C4-2B (cell line): ENCODE results near the gene MIPOL1.

Experiments
- H3K27ac ChIP-seq: fragments of 450-650 bp; 2 replicates; pipeline ENCODE4 v1.5.1; 2017
- ZFX ChIP-seq: fragments of 450-650 bp; IDR thresholded peaks from 2 replicates; pipeline ENCODE4 v1.6.1; 2017
- TF ChIP-seq, protein P1 (sequence below): fragments of 450-650 bp; conservative IDR thresholded peaks from 2 replicates; pipeline ENCODE4 v1.5.1; 2017; ENCODE audit warnings: mild to moderate bottlenecking

The MIPOL1 gene

DNA sequence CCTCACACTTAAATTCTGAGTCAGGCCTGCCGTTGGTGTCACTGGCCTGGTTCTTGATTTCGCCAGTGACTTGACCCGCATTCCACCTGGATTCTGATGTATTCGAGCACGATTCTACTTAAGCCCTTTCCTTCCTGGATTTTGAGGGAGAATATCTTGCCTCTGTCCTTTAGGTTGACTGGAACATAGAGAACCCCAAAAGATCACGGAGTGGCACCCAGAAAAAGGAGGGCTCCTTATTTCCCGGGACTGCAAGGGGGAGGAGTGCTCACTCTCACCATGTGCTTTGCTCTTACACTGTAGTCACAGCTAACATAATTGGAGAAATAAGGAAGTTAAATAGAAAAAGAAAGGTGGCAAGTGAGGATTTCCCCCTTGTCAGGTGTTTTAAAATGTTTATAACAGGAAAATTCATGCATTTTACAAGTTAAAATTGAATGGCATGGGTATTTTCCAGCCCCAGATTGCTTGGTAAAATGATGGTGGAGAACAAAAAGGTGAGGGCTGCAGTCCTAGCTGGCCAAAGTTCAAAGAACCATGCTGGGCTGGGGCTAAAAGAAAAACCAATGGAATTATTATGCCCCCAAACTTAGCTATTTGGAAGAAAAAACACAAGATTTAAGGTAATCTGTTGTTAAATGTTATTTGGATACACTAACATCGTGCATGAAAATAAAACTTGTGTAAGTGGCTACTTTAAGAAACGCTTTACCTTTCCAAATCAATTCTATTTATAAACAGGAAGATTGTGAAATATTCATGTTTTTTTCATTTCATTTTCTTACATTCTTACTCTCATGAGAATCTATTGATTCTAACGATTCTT lies 388.4 kb downstream of the MIPOL1 start:
- TF ChIP-seq, protein P1, sequence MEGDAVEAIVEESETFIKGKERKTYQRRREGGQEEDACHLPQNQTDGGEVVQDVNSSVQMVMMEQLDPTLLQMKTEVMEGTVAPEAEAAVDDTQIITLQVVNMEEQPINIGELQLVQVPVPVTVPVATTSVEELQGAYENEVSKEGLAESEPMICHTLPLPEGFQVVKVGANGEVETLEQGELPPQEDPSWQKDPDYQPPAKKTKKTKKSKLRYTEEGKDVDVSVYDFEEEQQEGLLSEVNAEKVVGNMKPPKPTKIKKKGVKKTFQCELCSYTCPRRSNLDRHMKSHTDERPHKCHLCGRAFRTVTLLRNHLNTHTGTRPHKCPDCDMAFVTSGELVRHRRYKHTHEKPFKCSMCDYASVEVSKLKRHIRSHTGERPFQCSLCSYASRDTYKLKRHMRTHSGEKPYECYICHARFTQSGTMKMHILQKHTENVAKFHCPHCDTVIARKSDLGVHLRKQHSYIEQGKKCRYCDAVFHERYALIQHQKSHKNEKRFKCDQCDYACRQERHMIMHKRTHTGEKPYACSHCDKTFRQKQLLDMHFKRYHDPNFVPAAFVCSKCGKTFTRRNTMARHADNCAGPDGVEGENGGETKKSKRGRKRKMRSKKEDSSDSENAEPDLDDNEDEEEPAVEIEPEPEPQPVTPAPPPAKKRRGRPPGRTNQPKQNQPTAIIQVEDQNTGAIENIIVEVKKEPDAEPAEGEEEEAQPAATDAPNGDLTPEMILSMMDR, result no peak
- no peak for TF ChIP-seq ZFX
- H3K27ac ChIP-seq, result peak overlapping the region; percentile 50; the same call in 1 of the 2 replicates

DNA sequence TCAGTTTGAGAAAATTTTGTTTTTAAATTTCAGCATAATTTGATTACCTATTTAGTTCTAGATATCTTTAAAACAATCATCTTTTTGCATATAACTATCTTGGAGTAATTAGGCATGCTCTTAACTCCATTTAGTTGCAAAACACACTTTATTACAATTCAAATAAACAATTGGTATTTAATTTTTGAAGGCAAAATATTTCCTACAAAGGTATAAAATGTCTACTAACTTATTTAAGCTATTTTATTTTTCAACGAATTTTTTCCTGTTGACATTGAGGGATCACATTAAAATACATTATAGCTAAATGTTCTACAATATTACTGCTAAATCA lies 389.0 kb downstream of the MIPOL1 start:
- TF ChIP-seq ZFX, result no peak
- TF ChIP-seq, protein P1, result no peak

DNA sequence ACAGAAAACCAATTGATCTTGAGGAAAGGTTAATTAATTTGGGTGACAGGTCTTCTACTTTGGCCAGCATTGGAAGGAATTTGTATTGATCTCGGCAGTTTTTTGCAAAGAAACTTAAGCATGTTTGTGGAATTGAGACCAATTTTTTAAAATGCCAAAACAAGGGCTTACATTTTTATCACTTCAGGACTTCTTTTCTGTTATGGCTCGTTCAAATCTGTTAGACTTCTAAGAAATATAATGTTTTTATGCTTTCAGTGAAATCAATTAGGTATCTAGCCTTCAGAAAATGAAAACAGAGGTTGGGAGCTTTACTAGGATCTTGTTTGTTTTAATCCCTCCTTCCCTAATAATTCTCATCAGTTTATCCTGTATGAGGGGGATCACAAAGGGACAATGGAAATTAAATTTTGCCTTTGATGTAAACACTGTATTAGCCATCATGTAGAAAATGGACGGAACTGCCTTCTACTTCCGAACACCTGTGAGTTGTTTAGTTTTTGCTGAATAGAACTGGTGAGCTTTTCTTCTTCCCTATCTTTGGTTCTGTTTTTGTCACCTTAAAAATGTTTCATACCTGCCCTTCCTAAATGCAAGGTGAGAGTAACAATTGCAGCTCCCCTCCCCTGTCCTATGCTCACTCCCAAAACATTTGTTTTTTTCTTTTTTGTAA lies 389.5 kb downstream of the MIPOL1 start:
- TF ChIP-seq, protein P1, result no peak
- TF ChIP-seq ZFX, result no peak
- H3K27ac ChIP-seq, result peak overlapping the region; percentile 76

More for the DNA sequence above, 389.0 kb downstream of the MIPOL1 start:
- H3K27ac ChIP-seq, result no peak overlapping the region

DNA sequence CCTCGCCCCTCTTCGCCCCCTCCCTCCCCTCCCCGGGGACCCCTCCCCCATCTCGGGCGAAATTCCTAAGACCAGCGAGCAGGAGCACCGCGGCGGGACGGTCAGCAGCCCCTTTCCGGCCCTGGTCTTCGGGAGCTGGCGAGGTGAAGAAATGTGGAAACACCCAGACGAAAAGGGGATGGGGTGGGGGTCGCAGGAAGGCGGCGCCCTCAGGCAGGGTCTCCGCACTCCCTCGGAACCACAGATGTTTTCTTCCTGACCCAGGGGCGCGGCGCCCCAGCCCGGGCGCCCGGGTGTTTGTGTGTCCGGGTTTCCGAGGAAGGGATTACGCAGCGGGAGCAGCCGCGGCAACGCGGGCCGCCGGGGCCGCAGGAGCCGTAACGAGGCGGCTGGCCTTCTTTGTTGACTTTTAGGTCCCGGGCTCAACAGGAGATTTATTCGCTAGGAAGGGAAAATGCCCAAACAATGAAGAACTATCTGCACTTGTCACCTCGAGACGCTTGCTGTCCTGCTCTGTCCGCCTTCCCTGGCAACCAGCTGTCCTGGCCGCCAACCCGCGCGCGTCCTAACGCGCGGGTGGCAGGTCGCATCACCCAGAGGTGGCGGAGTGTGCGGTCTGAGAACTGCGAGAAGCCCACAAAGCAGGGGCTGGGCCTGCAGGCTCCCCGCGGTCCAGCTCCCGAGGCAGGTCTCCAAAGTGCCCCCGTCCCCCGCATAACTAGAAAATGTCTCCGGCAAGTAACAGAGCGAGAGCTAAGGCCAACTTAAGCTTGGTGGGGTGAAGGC lies 390.3 kb downstream of the MIPOL1 start:
- peak overlapping the region; percentile 76 for H3K27ac ChIP-seq
- TF ChIP-seq, protein P1, result no peak
- TF ChIP-seq ZFX, result no peak

DNA sequence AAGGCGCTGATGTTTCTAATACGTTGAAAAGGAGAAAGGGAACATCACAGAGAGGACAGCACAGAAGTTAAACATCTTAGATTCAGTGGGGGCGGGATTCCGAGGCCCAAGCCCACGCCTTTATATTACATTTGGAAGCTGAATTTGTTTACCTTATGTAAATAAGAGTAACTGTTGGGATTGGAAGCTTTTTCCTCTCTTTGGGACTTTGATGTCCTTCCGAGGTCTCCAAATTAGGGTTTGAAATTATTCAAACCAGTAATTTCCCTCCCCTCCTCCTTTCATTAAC lies 390.9 kb downstream of the MIPOL1 start:
- H3K27ac ChIP-seq, result peak overlapping the region; percentile 76

DNA sequence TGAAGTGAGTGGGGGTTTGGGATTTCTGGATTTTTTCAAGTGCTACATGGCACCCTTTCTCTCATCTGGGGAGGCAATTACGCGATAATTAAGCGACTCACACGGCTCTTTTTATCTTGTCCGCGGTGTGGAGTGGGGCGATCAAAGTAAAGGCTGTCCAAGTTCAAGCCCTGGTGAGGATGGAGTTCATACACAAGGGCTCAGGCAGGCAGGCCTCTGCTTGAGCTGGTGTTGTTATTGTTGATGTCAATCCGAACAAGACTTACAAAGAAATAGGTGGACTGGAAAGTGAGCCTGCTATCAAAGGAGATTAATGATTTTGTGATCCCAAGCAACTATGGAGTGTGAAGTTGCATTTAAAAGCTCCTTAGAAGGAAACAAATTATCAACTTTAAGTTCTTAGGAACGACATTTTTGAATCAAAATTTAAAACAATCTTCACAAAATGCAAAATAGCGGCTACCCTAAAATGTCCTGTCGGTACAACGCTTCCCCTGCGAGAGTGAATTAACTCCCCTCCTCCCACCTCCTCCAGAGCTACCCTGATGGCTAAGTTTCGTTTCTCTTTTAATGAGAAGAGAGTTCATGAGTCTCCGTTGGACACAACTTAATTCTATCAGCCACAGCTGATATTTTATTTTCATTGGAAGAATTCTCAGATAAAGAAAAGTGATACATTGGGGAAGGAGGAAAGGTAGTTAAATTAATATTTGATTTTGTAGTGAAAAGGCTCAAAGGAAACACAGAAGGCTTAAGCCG lies 391.4 kb downstream of the MIPOL1 start:
- TF ChIP-seq, protein P1, result no peak
- no peak for TF ChIP-seq ZFX
- peak overlapping the region; percentile 76 for H3K27ac ChIP-seq

More for the DNA sequence above, 390.9 kb downstream of the MIPOL1 start:
- TF ChIP-seq ZFX, result no peak
- TF ChIP-seq, protein P1, result no peak
